Ascending aorta (tissue), 2 donors: ENCODE measurements around the gene CCT6A. TPM values are rescaled to one million over a fixed set of nuclear protein-coding genes. Genes with fewer than 3 reads are reported as not detected.

Experiments used
- DNase-seq, 2 donors: peaks; one replicate each; pipeline ENCODE4 v3.0.0-alpha.2; 2019; ENCODE audit warnings: low spot score in 2 of 2
- H3K27ac ChIP-seq, 2 donors: fragments of 200-600 bp; sonication (generic); one replicate each; pipeline ENCODE4 v1.5.1; 2016 to 2017; ENCODE audit warnings: mild to moderate bottlenecking in 1 of 2
- H3K27me3 ChIP-seq: fragments of 200-600 bp; sonication (generic); one replicate; pipeline ENCODE4 v1.5.1; 2017
- H3K36me3 ChIP-seq, 2 donors: fragments of 200-600 bp; sonication (generic); one replicate each; pipeline ENCODE4 v1.5.1; 2016
- H3K4me1 ChIP-seq, 2 donors: fragments of 200-600 bp; sonication (generic); one replicate each; pipeline ENCODE4 v1.5.1; 2016 to 2017; ENCODE audit warnings: mild to moderate bottlenecking in 1 of 2
- H3K4me3 ChIP-seq, 2 donors: fragments of 200-600 bp; sonication (generic); one replicate each; pipeline ENCODE4 v1.5.1; 2016 to 2017; ENCODE audit warnings: mild to moderate bottlenecking in 1 of 2
- H3K9me3 ChIP-seq, 2 donors: fragments of 200-600 bp; sonication (generic); one replicate each; pipeline ENCODE4 v1.5.1; 2016
- intact Hi-C: fragments of 100-400 bp; cut with DNase I; formaldehyde crosslinking; loops from one replicate; pipeline ENCODE4 v1.15.1; 2023
- total RNA-seq: library from RNA; depleted of rRNA; stranded (reverse); fragments of >200 nt; gene quantifications from one replicate; pipeline ENCODE4 v1.1.0, GENCODE V29; 2016
- TF ChIP-seq, protein P1 (sequence below), 3 experiments: fragments of 200-600 bp in 2 of 3; fragments of 450-650 bp in 1 of 3; sonication (generic) in 2 of 3; IDR thresholded peaks; one replicate each; pipeline ENCODE4 v1.5.1; 2016 to 2019; ENCODE audit warnings: antibody characterized with exemption in 3 of 3, mild to moderate bottlenecking in 1 of 3, moderate library complexity in 1 of 3

CCT6A gene
- total RNA-seq, 1 donor from 2014 or later = 86.2 TPM

DNA sequence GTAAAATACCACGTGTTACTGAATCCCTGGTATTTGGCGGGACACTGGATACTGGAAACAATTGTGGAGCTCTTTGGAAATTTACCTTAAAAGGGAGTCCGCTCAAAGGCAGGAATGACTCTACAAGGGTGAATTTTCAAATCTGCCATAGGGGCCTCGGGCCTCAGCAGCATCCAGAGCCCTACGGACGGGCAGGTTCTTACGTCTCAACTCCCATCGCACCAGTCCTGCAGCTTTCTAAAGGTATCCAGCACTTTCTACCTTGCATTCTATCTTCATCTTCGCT is 569 bp upstream of the CCT6A start:
- Histone ChIP-seq H3K36me3 (peaks cover 23 to 25% of the 10 kb centered on the region in 2 donors), H3K4me3 (peak overlapping the region; percentile 94), H3K9me3 (no peaks in the 10 kb centered on the region), H3K4me1 (peaks cover 0 to 30% of the 10 kb centered on the region in 2 donors), H3K27ac (peak overlapping the region; percentile 92 to 95), H3K27me3 (no peaks in the 10 kb centered on the region)
- DNase-seq = no peak
- intact Hi-C loops = loop anchor here (1.0 to 5.0 kb wide), 6 partner anchors 13 to 684 kb away; partner anchors contain the start of genes CHCHD2, LANCL2, NIPSNAP2 and SUMF2
- TF ChIP-seq, protein P1, sequence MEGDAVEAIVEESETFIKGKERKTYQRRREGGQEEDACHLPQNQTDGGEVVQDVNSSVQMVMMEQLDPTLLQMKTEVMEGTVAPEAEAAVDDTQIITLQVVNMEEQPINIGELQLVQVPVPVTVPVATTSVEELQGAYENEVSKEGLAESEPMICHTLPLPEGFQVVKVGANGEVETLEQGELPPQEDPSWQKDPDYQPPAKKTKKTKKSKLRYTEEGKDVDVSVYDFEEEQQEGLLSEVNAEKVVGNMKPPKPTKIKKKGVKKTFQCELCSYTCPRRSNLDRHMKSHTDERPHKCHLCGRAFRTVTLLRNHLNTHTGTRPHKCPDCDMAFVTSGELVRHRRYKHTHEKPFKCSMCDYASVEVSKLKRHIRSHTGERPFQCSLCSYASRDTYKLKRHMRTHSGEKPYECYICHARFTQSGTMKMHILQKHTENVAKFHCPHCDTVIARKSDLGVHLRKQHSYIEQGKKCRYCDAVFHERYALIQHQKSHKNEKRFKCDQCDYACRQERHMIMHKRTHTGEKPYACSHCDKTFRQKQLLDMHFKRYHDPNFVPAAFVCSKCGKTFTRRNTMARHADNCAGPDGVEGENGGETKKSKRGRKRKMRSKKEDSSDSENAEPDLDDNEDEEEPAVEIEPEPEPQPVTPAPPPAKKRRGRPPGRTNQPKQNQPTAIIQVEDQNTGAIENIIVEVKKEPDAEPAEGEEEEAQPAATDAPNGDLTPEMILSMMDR (IDR thresholded peaks at IDR 0.05) = no peak

DNA sequence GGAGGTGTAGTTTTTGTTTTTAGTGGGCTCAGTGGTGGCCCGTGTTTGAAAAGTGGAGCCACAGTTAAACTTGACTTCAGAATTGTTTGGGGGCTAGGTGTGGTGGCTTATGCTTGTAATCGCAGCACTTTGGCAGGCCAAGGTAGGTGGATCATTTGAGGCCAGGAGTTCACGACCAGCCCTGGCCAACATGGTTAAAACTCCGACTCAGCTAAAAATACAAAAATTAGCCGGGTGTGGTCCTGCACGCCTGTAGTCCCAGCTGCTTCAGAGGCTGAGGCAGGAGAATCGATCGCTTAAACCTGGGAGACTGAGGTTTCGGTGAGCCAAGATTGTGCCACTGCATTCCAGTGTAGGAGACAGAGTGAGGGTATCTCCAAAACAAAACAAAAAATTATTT is 1.8 kb downstream of the CCT6A start:
- intact Hi-C loops = loop anchor here (5.0 kb wide), 2 partner anchors 481 to 686 kb away; partner anchors contain the start of genes LANCL2 and VOPP1
- Histone ChIP-seq H3K27me3 (no peaks in the 10 kb centered on the region), H3K9me3 (no peaks in the 10 kb centered on the region), H3K27ac (no peak overlapping the region), H3K4me3 (peak overlapping the region in 1 of 2 donors; percentile 94), H3K4me1 (peaks cover 0 to 22% of the 10 kb centered on the region in 2 donors), H3K36me3 (peaks cover 44 to 49% of the 10 kb centered on the region in 2 donors)
- TF ChIP-seq, protein P1 (IDR thresholded peaks at IDR 0.05) = no peak
- DNase-seq = no peak

GRCh38 chr7:56053993-56054392 is 2.4 kb downstream of the CCT6A start:
- Histone ChIP-seq H3K9me3 (no peaks in the 10 kb centered on the region), H3K27ac (no peak overlapping the region), H3K27me3 (no peaks in the 10 kb centered on the region), H3K36me3 (peaks cover 48 to 54% of the 10 kb centered on the region in 2 donors), H3K4me1 (peaks cover 0 to 22% of the 10 kb centered on the region in 2 donors), H3K4me3 (no peak overlapping the region)
- intact Hi-C loops = loop anchor here (5.0 kb wide), 2 partner anchors 482 to 687 kb away; partner anchors contain the start of genes LANCL2 and VOPP1
- TF ChIP-seq, protein P1 (IDR thresholded peaks at IDR 0.05) = no peak
- DNase-seq = no peak

DNA sequence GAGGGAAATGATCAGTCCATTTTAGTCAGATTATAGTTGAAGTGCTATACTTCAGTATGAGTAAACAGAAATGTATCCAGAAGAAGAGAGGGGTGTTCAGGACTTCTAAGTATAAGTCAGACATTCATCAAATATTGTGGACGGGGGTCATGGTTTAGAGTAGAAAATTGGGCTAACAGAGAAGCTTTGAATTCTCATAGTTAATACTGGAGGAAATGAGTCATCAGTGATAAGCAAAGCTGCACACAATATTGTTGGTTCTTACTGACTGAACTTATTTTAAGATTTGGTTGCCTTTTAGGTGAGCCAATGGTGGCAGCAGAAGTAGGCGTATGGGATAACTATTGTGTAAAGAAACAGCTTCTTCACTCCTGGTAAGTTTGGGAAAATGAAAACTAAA is 10.8 kb downstream of the CCT6A start:
- Histone ChIP-seq H3K4me1 (peaks cover 0 to 7% of the 10 kb centered on the region in 2 donors), H3K27me3 (no peaks in the 10 kb centered on the region), H3K36me3 (peaks cover 34 to 45% of the 10 kb centered on the region in 2 donors), H3K4me3 (no peak overlapping the region), H3K27ac (peak overlapping the region; percentile 38 to 93), H3K9me3 (no peaks in the 10 kb centered on the region)
- no peak for DNase-seq
- intact Hi-C loops = no loop called here
- TF ChIP-seq, protein P1 (IDR thresholded peaks at IDR 0.05) = no peak

GRCh38 chr7:56063500-56063881 is 11.9 kb downstream of the CCT6A start:
- DNase-seq = no peak
- H3K9me3 ChIP-seq = no peaks in the 10 kb centered on the region
- H3K4me1 ChIP-seq = peaks cover 0 to 7% of the 10 kb centered on the region in 2 donors
- H3K27me3 ChIP-seq = no peaks in the 10 kb centered on the region
- H3K36me3 ChIP-seq = peaks cover 27 to 38% of the 10 kb centered on the region in 2 donors
- intact Hi-C loops = no loop called here
- H3K4me3 ChIP-seq = peak overlapping the region; percentile 80 to 98
- TF ChIP-seq, protein P1 (IDR thresholded peaks at IDR 0.05) = no peak
- peak overlapping the region; percentile 93 for H3K27ac ChIP-seq
